GM18951 (cell line): ENCODE data around the gene GJC2.

Experiments used
- POLR2A ChIP-seq: IDR thresholded peaks from 4 replicates; pipeline ENCODE4 v1.6.1; 2011; ENCODE audit warnings: mild to moderate bottlenecking; ENCODE audit not compliant: insufficient read length, insufficient read depth; ENCODE audit errors: extremely low read depth
- in situ Hi-C: fragments of 300-500 bp; cut with MboI; formaldehyde crosslinking; loops from one replicate; pipeline ENCODE4 v1.12.0; 2022; ENCODE audit warnings: low sequenced_read_pairs, mixed read lengths, inconsistent platforms; ENCODE audit not compliant: unreplicated experiment

The GJC2 gene

GRCh38 chr1:228160201-228160761 lies 10.6 kb downstream of the GJC2 start:
- no peak for TF ChIP-seq POLR2A
- in situ Hi-C loops, result no loop called here

- no peak for TF ChIP-seq POLR2A
- in situ Hi-C loops, result no loop called here
These were observed 11.6 kb downstream of the GJC2 start for GRCh38 chr1:228161362-228161761.

- in situ Hi-C loops, result no loop called here
- no peak for TF ChIP-seq POLR2A
These were observed 12.1 kb downstream of the GJC2 start for GRCh38 chr1:228161866-228162265.

GRCh38 chr1:228162286-228163006 lies 12.7 kb downstream of the GJC2 start:
- TF ChIP-seq POLR2A, result no peak
- in situ Hi-C loops, result no loop called here

- in situ Hi-C loops, result no loop called here
- no peak for TF ChIP-seq POLR2A
These were observed 13.4 kb downstream of the GJC2 start for GRCh38 chr1:228163007-228163753.

DNA sequence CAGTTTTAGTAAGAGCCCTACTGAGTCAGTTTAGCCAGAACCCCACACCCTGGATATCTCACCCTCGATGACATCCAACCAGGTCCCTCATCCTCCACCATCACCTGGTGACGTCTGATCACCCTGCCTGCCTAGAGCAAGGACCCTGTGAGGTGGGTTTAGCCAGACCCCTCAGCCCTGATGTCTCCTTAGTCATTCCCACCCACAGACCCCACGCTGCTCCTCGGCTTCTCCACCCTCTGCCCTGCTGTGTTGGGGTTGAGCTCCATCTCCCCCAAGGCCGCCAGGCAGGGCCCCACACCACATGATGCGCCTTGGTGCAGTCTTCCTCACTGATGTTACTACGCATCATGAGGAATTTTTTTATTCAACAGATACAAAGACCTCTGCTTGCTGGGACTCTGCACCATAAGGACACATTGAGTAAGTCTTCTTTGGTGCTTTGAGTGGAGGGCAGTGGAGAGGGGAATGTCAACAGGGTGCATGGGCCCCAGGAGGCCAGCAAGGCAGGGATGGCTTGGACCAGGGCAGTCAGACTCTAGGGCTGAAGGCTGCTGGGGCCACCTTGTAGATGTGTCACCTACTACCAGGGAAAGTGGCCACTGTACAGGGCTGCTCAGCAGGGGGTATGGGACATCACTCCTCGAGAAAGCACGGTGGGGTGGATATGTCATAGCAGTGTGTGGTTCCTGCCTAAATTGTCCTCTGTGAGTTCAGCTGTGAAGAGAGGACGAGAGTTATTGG lies 14.2 kb downstream of the GJC2 start:
- TF ChIP-seq POLR2A, result no peak
- in situ Hi-C loops, result no loop called here

DNA sequence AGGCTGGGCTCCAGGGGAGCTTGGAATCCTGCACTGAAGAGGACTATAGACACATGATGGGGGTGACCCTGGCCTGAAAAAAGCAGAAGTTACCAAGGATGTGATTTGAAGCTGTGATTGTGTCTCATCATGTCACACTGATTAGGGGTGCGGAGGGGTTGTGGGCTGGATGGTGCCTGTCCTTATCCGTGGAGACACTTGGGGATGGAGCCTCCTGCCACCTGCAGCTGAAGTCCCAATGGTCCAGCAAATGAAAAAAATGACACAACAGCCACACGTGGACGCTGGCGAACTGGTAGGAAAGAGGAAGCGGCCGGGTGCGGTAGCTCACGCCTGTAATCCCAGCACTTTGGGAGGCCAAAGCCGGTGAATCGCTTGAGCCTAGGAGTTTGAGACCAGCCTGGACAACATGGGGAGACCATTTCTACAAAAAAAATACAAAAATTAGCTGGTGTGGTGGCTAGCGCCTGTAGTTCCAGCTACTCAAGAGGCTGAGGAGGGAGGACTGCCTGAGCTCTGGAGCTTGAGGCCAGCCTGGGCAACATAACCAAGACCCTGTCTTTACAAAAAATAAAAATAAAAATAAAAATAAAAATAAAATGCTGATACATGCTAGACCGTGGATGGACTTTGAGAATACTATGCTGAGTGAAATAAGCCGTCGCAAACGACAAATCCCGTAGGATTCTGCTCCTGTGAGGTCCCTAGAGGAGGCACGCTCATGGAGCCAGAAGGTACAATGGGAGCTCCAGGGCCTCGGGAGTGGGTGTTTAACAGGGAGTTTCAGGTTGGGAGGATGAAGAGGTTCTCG lies 15.0 kb downstream of the GJC2 start:
- TF ChIP-seq POLR2A, result no peak

GRCh38 chr1:228165372-228166169 lies 15.8 kb downstream of the GJC2 start, which contains the start of gene IBA57:
TSS of gene IBA57 (plus strand) at chr1:228165804. CDS start at chr1:228165817, 13 bp downstream.
- peak; percentile 95 for TF ChIP-seq POLR2A
- in situ Hi-C loops, result no loop called here

More for the DNA sequence above, 15.0 kb downstream of the GJC2 start:
- in situ Hi-C loops, result no loop called here

- TF ChIP-seq POLR2A, result no peak
- in situ Hi-C loops, result no loop called here
These were observed 16.6 kb downstream of the GJC2 start for GRCh38 chr1:228166170-228166936.

DNA sequence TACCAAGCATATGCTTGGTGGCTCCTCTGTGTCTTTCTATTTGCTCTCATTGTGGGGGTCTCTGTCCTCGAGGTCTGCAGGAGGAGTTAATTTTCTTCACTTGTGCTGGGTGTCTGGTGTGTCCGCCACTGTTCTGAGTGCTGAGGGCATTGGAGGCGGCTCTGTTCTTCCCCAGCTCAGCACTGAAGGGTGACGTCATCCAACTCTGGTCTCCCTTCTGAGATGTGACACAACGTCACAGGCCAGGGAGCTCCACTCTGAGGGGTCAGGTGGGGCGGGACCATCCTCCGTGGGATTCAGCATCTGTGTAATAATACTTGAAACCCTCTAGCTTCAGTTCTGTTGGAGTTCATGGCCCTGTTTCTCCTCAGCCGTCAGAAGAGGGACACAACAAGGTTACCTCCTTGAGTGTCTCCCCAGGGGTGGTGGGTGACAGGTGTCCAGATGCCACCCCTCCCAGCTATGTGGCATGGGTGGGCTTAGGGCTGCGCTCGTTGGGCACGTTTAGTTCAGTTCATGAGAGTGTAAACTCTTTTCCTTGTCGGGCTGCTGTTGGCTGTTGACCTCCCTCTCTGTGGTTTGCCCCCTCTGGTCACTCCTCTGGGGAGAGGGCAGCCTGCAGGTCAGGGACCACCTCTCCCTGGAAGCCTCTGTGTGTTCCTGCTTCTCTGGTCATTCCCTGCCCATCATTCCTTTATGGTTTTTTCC lies 19.0 kb downstream of the GJC2 start:
- no peak for TF ChIP-seq POLR2A
- in situ Hi-C loops, result no loop called here

DNA sequence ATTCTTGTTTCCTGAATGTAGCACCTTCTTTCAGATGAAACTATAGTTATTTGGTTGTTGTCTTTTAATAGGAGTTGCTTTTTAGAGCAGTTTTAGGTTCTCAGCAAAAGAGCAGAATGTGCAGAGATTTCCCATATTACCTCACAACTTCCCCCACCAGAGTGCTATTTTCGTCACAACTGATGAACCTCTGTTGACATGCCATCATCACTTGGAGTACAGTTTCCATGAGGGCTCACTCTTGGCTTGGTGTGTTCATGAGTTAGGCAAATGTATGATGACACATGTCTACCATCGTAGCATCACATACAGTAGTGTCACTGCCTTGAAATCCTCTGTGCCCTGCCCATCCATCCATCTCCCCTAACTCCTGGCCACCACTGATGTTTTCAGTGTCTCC lies 19.6 kb downstream of the GJC2 start:
- in situ Hi-C loops, result no loop called here
- no peak for TF ChIP-seq POLR2A

- in situ Hi-C loops, result no loop called here
- no peak for TF ChIP-seq POLR2A
These were observed 20.9 kb downstream of the GJC2 start for GRCh38 chr1:228170666-228171065.
